SIG-M5 treated with dmso at 0.1 percent for 504 hours (cell line): ENCODE data around the gene EVPL.
"Not testable (repeated sequence)": the region's sequence is repeated elsewhere in the genome, so short reads cannot be mapped to it uniquely, and the experiment has no call there.

Experiments
- DNase-seq: peaks from one replicate; lab custom pipeline; 2025; ENCODE audit not compliant: unreplicated experiment; lab: John Stamatoyannopoulos, UW

The EVPL gene

GRCh38 chr17:75969044-75969443 is 58.1 kb downstream of the EVPL start:
- not testable (repeated sequence) for DNase-seq

GRCh38 chr17:75965468-75965867 is 61.6 kb downstream of the EVPL start:
- no peak for DNase-seq

- no peak for DNase-seq
Observed at GRCh38 chr17:75959839-75960511, 67.1 kb downstream of the EVPL start.

- DNase-seq: no peak
Observed at GRCh38 chr17:75959051-75959838, 67.9 kb downstream of the EVPL start.
